Chondrocyte (in vitro differentiated cells): ENCODE results near the gene BATF2. TPM values are rescaled to one million over a fixed set of nuclear protein-coding genes. Genes with fewer than 3 reads are reported as not detected.

ENCODE experiments used
- DNase-seq: peaks from one replicate; pipeline ENCODE4 v3.0.0; 2021; ENCODE audit warnings: mixed read lengths, low spot score
- H3K27ac Mint-ChIP-seq: one replicate; pipeline ENCODE4 v1.8.0; 2021; ENCODE audit warnings: mild to moderate bottlenecking, moderate library complexity, mixed read lengths; ENCODE audit not compliant: unreplicated experiment
- H3K27me3 Mint-ChIP-seq: 2 replicates; pipeline ENCODE4 v1.8.0; 2021; ENCODE audit warnings: low read depth, mixed read lengths
- H3K36me3 Mint-ChIP-seq: 2 replicates; pipeline ENCODE4 v1.8.0; 2021; ENCODE audit warnings: low read depth, mixed read lengths
- H3K4me1 Mint-ChIP-seq: 2 replicates; pipeline ENCODE4 v1.8.0; 2021; ENCODE audit warnings: low read depth, mild to moderate bottlenecking, mixed read lengths
- H3K4me3 Mint-ChIP-seq: one replicate; pipeline ENCODE4 v1.8.0; 2021; ENCODE audit warnings: mild to moderate bottlenecking, moderate library complexity, mixed read lengths; ENCODE audit not compliant: unreplicated experiment
- H3K9me3 Mint-ChIP-seq: 2 replicates; pipeline ENCODE4 v1.8.0; 2021; ENCODE audit warnings: low read depth, mixed read lengths
- long read RNA-seq: library from polyadenylated mRNA; stranded (forward); transcript quantifications from one replicate; pipeline ENCODE4 v2.0.0, GENCODE V29; 2021
- total RNA-seq: library from RNA; stranded (reverse); gene quantifications from 3 replicates; pipeline ENCODE4 v1.2.1, GENCODE V29; 2021
- TF ChIP-seq, protein P1 (sequence below): fragments of 200-600 bp; sonication (generic); IDR thresholded peaks from 2 replicates; pipeline ENCODE4 v1.5.0; 2021; ENCODE audit warnings: antibody characterized with exemption, mild to moderate bottlenecking, moderate library complexity

Gene BATF2
- total RNA-seq: not detected in 3 replicates
- long read RNA-seq: 0 reads

DNA sequence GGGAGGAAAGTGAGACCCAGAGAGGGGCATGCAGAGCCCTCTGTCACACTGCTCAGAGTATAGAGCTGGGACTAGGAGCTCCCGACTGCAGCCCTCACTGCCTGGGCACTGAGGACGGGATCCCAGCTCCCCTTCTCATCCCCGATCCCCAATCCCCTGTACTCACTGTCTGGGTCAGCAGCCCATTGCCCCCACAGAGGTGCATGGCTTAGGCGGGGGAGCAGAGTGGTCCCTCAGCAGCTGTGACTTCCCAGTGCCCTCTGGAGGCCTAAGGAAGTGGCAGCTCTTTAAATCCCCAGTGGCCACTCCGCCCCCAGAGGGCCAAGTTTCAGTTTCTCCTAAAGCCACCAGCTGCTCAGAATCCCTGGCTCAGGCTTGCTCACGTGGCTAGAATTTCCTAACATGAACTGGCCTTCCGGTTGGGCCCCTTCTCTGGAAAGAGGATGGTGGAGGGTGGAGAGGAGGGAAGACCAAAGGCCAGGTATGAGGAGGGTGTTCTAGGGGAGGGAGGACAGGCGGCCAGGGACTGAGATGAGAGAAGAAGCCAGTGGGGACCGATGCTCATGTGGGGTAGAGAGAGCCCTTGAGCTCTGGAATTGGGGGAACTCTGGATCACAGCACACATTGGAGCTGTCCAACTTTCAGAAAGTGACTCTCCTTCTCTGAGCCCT is at the start of gene BATF2:
Gene BATF2 (minus strand): TSS at position 262 of the 671 bp plus-strand sequence. CDS start 57 bp downstream, at position 205.
- no peaks in the 10 kb centered on the region for H3K27me3 Mint-ChIP-seq
- no peak for DNase-seq
- no peak within 1 kb of the TSS for H3K27ac Mint-ChIP-seq
- no peak within 1 kb of the TSS for H3K4me3 Mint-ChIP-seq
- H3K9me3 Mint-ChIP-seq: no peaks in the 10 kb centered on the region
- TF ChIP-seq, protein P1, sequence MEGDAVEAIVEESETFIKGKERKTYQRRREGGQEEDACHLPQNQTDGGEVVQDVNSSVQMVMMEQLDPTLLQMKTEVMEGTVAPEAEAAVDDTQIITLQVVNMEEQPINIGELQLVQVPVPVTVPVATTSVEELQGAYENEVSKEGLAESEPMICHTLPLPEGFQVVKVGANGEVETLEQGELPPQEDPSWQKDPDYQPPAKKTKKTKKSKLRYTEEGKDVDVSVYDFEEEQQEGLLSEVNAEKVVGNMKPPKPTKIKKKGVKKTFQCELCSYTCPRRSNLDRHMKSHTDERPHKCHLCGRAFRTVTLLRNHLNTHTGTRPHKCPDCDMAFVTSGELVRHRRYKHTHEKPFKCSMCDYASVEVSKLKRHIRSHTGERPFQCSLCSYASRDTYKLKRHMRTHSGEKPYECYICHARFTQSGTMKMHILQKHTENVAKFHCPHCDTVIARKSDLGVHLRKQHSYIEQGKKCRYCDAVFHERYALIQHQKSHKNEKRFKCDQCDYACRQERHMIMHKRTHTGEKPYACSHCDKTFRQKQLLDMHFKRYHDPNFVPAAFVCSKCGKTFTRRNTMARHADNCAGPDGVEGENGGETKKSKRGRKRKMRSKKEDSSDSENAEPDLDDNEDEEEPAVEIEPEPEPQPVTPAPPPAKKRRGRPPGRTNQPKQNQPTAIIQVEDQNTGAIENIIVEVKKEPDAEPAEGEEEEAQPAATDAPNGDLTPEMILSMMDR: peak; percentile 49
- peaks cover 5% of the 10 kb centered on the region for H3K4me1 Mint-ChIP-seq
- H3K36me3 Mint-ChIP-seq: no peaks in the 10 kb centered on the region

DNA sequence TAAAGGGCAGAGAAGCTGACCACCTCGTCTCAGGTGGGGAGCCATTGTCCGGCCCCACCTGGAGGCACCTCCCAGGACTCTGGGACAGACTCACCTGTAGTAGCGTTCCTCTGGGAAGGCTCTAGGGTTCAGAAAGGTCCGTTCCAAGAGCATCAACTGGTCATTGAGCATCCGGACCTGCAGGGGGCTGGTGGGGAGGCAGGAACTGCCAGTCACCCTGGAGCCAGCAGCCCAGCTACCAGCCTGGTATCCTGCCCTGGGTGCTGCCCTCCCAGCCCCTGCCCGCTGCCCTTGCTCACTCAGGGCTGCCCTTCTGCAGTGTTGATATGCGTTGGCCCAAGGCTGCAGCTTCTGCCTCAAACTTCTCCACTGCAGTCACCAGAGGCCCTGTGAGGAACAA is 49.0 kb upstream of the BATF2 start:
- Mint-ChIP-seq H3K27me3 (no peaks in the 10 kb centered on the region), H3K9me3 (no peaks in the 10 kb centered on the region)
- DNase-seq: no peak

DNA sequence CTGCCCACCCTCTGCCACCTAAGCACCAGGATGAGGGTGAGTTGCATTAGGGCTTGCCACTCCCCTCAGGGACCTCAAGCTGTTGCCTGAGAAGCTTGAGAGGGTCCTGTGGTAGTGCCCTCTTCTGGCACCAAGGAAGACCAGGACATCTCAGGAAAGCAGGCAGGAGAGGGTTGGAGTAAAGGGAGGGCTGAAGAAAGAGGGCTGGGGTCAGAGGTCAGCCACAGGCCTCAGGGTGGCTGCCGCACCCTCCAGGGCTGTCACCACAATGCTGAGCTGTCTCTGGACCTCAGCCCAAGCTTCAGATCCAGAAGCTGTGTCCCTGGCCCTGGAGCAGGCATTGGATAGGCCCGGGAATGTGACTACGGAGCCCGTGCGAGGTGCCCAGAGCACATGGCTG is 48.3 kb upstream of the BATF2 start:
- H3K27ac Mint-ChIP-seq: no peak overlapping the region
- no peaks in the 10 kb centered on the region for H3K9me3 Mint-ChIP-seq
- TF ChIP-seq, protein P1: no peak
- H3K4me1 Mint-ChIP-seq: peaks cover 18% of the 10 kb centered on the region
- no peak overlapping the region for H3K4me3 Mint-ChIP-seq
- no peaks in the 10 kb centered on the region for H3K27me3 Mint-ChIP-seq
- no peak for DNase-seq
- H3K36me3 Mint-ChIP-seq: peaks cover 3% of the 10 kb centered on the region

More for the DNA sequence above, 49.0 kb upstream of the BATF2 start:
- Mint-ChIP-seq H3K27ac (no peak overlapping the region), H3K36me3 (peaks cover 3% of the 10 kb centered on the region), H3K4me1 (peaks cover 15% of the 10 kb centered on the region), H3K4me3 (no peak overlapping the region)
- TF ChIP-seq, protein P1: no peak

DNA sequence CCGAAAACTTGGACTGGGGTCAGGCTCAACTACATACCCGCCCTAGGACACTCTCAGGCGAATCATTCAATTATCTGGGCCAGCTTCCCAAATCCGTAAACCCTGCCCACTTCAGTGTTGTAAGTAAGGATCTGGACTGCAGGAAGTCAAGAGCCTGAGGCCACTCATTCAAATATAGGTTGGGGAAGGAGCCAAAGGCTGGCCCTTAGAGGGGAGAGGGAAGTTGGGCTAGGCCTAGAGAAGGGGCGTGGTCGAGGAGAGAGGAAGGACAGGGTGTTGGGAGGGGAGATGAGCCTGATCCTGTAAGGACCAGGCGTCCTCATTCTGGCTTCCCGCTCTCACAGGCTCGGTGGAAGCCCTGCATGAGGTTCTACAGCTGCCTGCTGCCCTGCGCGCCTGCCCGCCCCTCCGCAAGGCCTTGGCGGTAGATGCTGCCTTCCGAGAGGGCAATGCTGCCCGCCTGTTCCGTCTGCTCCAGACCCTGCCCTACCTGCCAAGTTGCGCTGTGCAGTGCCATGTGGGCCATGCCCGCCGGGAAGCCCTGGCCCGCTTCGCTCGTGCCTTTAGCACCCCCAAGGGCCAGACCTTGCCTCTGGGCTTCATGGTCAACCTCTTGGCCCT is 47.2 kb upstream of the BATF2 start:
- Mint-ChIP-seq H3K36me3 (peaks cover 3% of the 10 kb centered on the region), H3K9me3 (no peaks in the 10 kb centered on the region), H3K27me3 (no peaks in the 10 kb centered on the region), H3K27ac (no peak overlapping the region), H3K4me3 (no peak overlapping the region), H3K4me1 (peaks cover 18% of the 10 kb centered on the region)
- no peak for DNase-seq
- TF ChIP-seq, protein P1: no peak

DNA sequence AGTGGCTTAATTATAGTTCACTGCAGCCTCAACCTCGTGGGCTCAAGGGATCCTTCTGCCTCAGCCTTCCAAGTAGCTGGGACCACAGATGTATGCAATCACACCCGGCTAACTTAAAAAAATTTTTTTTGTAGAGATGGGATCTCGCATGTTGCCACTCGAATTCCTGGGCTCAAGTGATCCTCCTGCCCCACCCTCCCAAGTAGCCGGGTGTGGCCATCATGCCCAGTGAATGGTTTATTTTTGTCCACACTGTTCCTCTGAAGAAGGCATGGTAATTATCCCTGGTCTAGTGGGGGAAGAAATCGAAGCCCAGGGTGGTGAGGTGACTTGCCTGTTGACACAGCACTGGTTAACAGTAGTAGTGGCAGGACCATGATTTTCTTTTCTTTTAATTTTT is 46.1 kb upstream of the BATF2 start:
- no peak overlapping the region for H3K27ac Mint-ChIP-seq
- no peak for DNase-seq
- H3K4me1 Mint-ChIP-seq: peaks cover 18% of the 10 kb centered on the region
- no peaks in the 10 kb centered on the region for H3K27me3 Mint-ChIP-seq
- H3K4me3 Mint-ChIP-seq: peak overlapping the region; percentile 77
- peaks cover 3% of the 10 kb centered on the region for H3K36me3 Mint-ChIP-seq
- no peaks in the 10 kb centered on the region for H3K9me3 Mint-ChIP-seq
- TF ChIP-seq, protein P1: no peak
